HEK293 (cell line): ENCODE data around the gene XPO4.

Source experiments
- CTCF ChIA-PET: fragments of 350-600 bp; formaldehyde crosslinking; extraction: SDS; loops from one replicate; lab custom pipeline; 2021; ENCODE audit warnings: antibody characterized with exemption; lab: Yijun Ruan, JAX
- POLR2A ChIA-PET: fragments of 300-600 bp; formaldehyde crosslinking; extraction: SDS; loops from one replicate; lab custom pipeline; 2020; ENCODE audit warnings: antibody characterized with exemption, inconsistent platforms; lab: Yijun Ruan, JAX
- H3K27ac ChIP-seq: fragments of 200-500 bp; sonication (Bioruptor generic); 2 replicates; pipeline ENCODE4 v1.5.1; 2014; ENCODE audit warnings: low read depth, low read length, control low read depth, inconsistent platforms; ENCODE audit errors: extremely low read depth
- H3K36me3 ChIP-seq, 2 experiments: fragments of 200-500 bp in 1 of 2; sonication (Bioruptor generic) in 1 of 2; 1 replicate in 1 of 2; 2 replicates in 1 of 2; pipeline ENCODE4 v1.5.1; 2014 to 2017; ENCODE audit warnings: inconsistent platforms in 2 of 2, low read length in 2 of 2; ENCODE audit not compliant: control insufficient read depth in 2 of 2, insufficient read depth in 1 of 2
- H3K4me1 ChIP-seq: fragments of 200-500 bp; sonication (Bioruptor generic); 2 replicates; pipeline ENCODE4 v1.5.1; 2014; ENCODE audit warnings: mild to moderate bottlenecking, low read length, inconsistent platforms; ENCODE audit not compliant: control insufficient read depth, insufficient read depth
- H3K4me3 ChIP-seq: 2 replicates; pipeline ENCODE4 v1.5.1; 2011; ENCODE audit warnings: low read depth, mild to moderate bottlenecking, control low read depth, low read length, moderate library complexity
- H3K9me3 ChIP-seq: fragments of 200-500 bp; sonication (Bioruptor generic); 2 replicates; pipeline ENCODE4 v1.5.1; 2014; ENCODE audit warnings: low read depth, low read length, inconsistent platforms; ENCODE audit not compliant: control insufficient read depth, insufficient read depth
- AEBP2 ChIP-seq: fragments of 450-650 bp; formaldehyde crosslinking; IDR thresholded peaks from 2 replicates; pipeline ENCODE4 v1.5.1; 2016; ENCODE audit warnings: missing biosample characterization, missing genetic modification characterization, borderline replicate concordance
- KLF10 ChIP-seq: fragments of 450-650 bp; IDR thresholded peaks from 2 replicates; pipeline ENCODE4 v1.5.1; 2018; ENCODE audit warnings: missing biosample characterization, mild to moderate bottlenecking, missing genetic modification characterization
- KLF7 ChIP-seq: fragments of 450-650 bp; formaldehyde crosslinking; IDR thresholded peaks from 2 replicates; pipeline ENCODE4 v1.5.1; 2016; ENCODE audit warnings: missing biosample characterization, missing genetic modification characterization, borderline replicate concordance
- MYNN ChIP-seq: fragments of 450-650 bp; formaldehyde crosslinking; IDR thresholded peaks from 2 replicates; pipeline ENCODE4 v1.5.1; 2016; ENCODE audit warnings: missing biosample characterization, missing genetic modification characterization, borderline replicate concordance
- OSR2 ChIP-seq: fragments of 450-650 bp; formaldehyde crosslinking; IDR thresholded peaks from 2 replicates; pipeline ENCODE4 v1.5.1; 2016; ENCODE audit warnings: missing biosample characterization, missing genetic modification characterization
- PRDM1 ChIP-seq: fragments of 450-650 bp; formaldehyde crosslinking; IDR thresholded peaks from 2 replicates; pipeline ENCODE4; 2016; ENCODE audit warnings: missing biosample characterization, missing genetic modification characterization
- SCRT1 ChIP-seq: fragments of 450-650 bp; formaldehyde crosslinking; IDR thresholded peaks from 2 replicates; pipeline ENCODE4 v1.5.1; 2016; ENCODE audit warnings: missing biosample characterization, missing genetic modification characterization, borderline replicate concordance
- ZBTB21 ChIP-seq: fragments of 450-650 bp; formaldehyde crosslinking; IDR thresholded peaks from 2 replicates; pipeline ENCODE4 v1.5.1; 2017; ENCODE audit warnings: missing biosample characterization, missing genetic modification characterization
- ZBTB26 ChIP-seq: fragments of 450-650 bp; formaldehyde crosslinking; optimal IDR thresholded peaks from 2 replicates; pipeline ENCODE3; 2016; ENCODE audit warnings: missing biosample characterization, mild to moderate bottlenecking, missing genetic modification characterization
- ZBTB7A ChIP-seq: fragments of 450-650 bp; formaldehyde crosslinking; IDR thresholded peaks from 2 replicates; pipeline ENCODE4 v1.5.1; 2016; ENCODE audit warnings: low read depth, missing biosample characterization, missing genetic modification characterization
- ZNF274 ChIP-seq, 2 experiments: fragments of 200-500 bp in 1 of 2; fragments of 450-650 bp in 1 of 2; sonication (Bioruptor generic) in 1 of 2; formaldehyde crosslinking in 1 of 2; IDR thresholded peaks; 2 replicates each; pipeline versions ENCODE4 v1.5.1 to v1.6.1; 2014 to 2016; ENCODE audit warnings: borderline replicate concordance in 1 of 2, inconsistent platforms in 1 of 2, low read length in 1 of 2, missing biosample characterization in 1 of 2, missing genetic modification characterization in 1 of 2
- ZNF341 ChIP-seq: fragments of 450-650 bp; formaldehyde crosslinking; IDR thresholded peaks from 2 replicates; pipeline ENCODE4; 2016; ENCODE audit warnings: low read depth, missing biosample characterization, missing genetic modification characterization
- ZNF394 ChIP-seq: fragments of 450-650 bp; formaldehyde crosslinking; IDR thresholded peaks from 2 replicates; pipeline ENCODE4 v1.5.1; 2016; ENCODE audit warnings: missing biosample characterization, missing genetic modification characterization, mild to moderate bottlenecking, moderate library complexity, borderline replicate concordance
- ZNF416 ChIP-seq: fragments of 450-650 bp; formaldehyde crosslinking; IDR thresholded peaks from 2 replicates; pipeline ENCODE4 v1.5.1; 2016; ENCODE audit warnings: missing biosample characterization, missing genetic modification characterization
- ZNF433 ChIP-seq: fragments of 450-650 bp; formaldehyde crosslinking; IDR thresholded peaks from 2 replicates; pipeline ENCODE4 v1.5.1; 2016; ENCODE audit warnings: missing biosample characterization, missing genetic modification characterization, low read depth
- ZNF514 ChIP-seq: fragments of 450-650 bp; formaldehyde crosslinking; IDR thresholded peaks from 2 replicates; pipeline ENCODE4 v1.5.1; 2016; ENCODE audit warnings: missing biosample characterization, missing genetic modification characterization
- ZNF561 ChIP-seq: fragments of 450-650 bp; IDR thresholded peaks from 2 replicates; pipeline ENCODE4 v1.5.1; 2018; ENCODE audit warnings: missing biosample characterization, missing genetic modification characterization, borderline replicate concordance
- ZNF791 ChIP-seq: fragments of 450-650 bp; formaldehyde crosslinking; IDR thresholded peaks from 2 replicates; pipeline ENCODE4 v1.5.1; 2016; ENCODE audit warnings: missing biosample characterization, missing genetic modification characterization
- ZSCAN23 ChIP-seq: fragments of 450-650 bp; formaldehyde crosslinking; IDR thresholded peaks from 2 replicates; pipeline ENCODE4 v1.5.1; 2016; ENCODE audit warnings: missing biosample characterization, missing genetic modification characterization
- ZSCAN5A ChIP-seq: fragments of 450-650 bp; formaldehyde crosslinking; IDR thresholded peaks from 2 replicates; pipeline ENCODE4 v1.5.1; 2016; ENCODE audit warnings: missing biosample characterization, missing genetic modification characterization

The XPO4 gene

GRCh38 chr13:20778311-20778710 lies 124.2 kb downstream of the XPO4 start:
- CTCF ChIA-PET, result no interaction called here
- no peak for TF ChIP-seq ZBTB21 (tag by site-specific recombination)
- TF ChIP-seq ZNF394 (tag by site-specific recombination), result no peak
- TF ChIP-seq AEBP2 (tag by site-specific recombination), result no peak
- no peak for TF ChIP-seq KLF10
- no peak for TF ChIP-seq ZBTB26 (tag by site-specific recombination)
- TF ChIP-seq OSR2 (tag by site-specific recombination), result no peak
- no peak for TF ChIP-seq ZNF274 (IDR thresholded peaks at IDR 0.05; ENCODE audit: low read length)
- TF ChIP-seq ZNF274 (tag by site-specific recombination; IDR thresholded peaks at IDR 0.05; ENCODE audit: borderline replicate concordance), result no peak
- TF ChIP-seq SCRT1 (tag by site-specific recombination), result no peak
- no peak for TF ChIP-seq MYNN
- Histone ChIP-seq H3K4me1 (no peaks in the 10 kb centered on the region), H3K27ac (no peak overlapping the region), H3K9me3 (no peaks in the 10 kb centered on the region), H3K4me3 (no peak overlapping the region), H3K36me3 (peaks cover 0 to 24% of the 10 kb centered on the region in 2 experiments; a peak in 1 of 3 replicates)
- POLR2A ChIA-PET, result no interaction called here

- Histone ChIP-seq H3K27ac (no peak overlapping the region), H3K9me3 (no peaks in the 10 kb centered on the region), H3K4me3 (no peak overlapping the region), H3K36me3 (peaks cover 0 to 10% of the 10 kb centered on the region in 2 experiments; a peak in 1 of 3 replicates), H3K4me1 (no peaks in the 10 kb centered on the region)
- TF ChIP-seq ZNF341 (tag by site-specific recombination), result no peak
- TF ChIP-seq ZNF791 (tag by site-specific recombination), result no peak
- no peak for TF ChIP-seq ZNF433 (tag by site-specific recombination)
- no peak for TF ChIP-seq PRDM1
- TF ChIP-seq ZBTB7A (tag by site-specific recombination), result no peak
- TF ChIP-seq ZNF416 (tag by site-specific recombination), result no peak
- ChIA-PET POLR2A (no interaction called here), CTCF (no interaction called here)
These were observed 125.8 kb downstream of the XPO4 start for GRCh38 chr13:20776751-20777150.

- CTCF ChIA-PET, result no interaction called here
- Histone ChIP-seq H3K36me3 (peaks cover 0 to 11% of the 10 kb centered on the region in 2 experiments; a peak in 1 of 3 replicates), H3K4me1 (no peaks in the 10 kb centered on the region), H3K4me3 (no peak overlapping the region), H3K9me3 (no peaks in the 10 kb centered on the region), H3K27ac (no peak overlapping the region)
- TF ChIP-seq KLF7 (tag by site-specific recombination) (no peak), ZNF561 (tag by site-specific recombination) (no peak), ZSCAN5A (tag by site-specific recombination) (no peak), ZSCAN23 (no peak), ZNF514 (tag by site-specific recombination) (no peak)
- POLR2A ChIA-PET, result no interaction called here
These were observed 126.6 kb downstream of the XPO4 start for GRCh38 chr13:20775961-20776360.
